Suprapubic skin (tissue), 4 donors: Measurements from ENCODE around the gene ITM2B. TPM values are rescaled to one million over a fixed set of nuclear protein-coding genes. Genes with fewer than 3 reads are reported as not detected.
A peak's percentile ranks its signal among the peaks of the same experiment; 100 is the strongest.

Experiments used
- DNase-seq, 2 donors: peaks; one replicate each; pipeline ENCODE4 v3.0.0-alpha.2; 2019; ENCODE audit warnings: low spot score in 2 of 2
- H3K27ac ChIP-seq: fragments of 200-600 bp; sonication (generic); one replicate; pipeline ENCODE4 v1.5.1; 2019
- H3K27me3 ChIP-seq: fragments of 200-600 bp; sonication (generic); one replicate; pipeline ENCODE4 v1.5.1; 2019
- H3K36me3 ChIP-seq: fragments of 200-600 bp; sonication (generic); one replicate; pipeline ENCODE4 v1.5.1; 2019
- H3K4me1 ChIP-seq: fragments of 200-600 bp; sonication (generic); one replicate; pipeline ENCODE4 v1.5.1; 2019
- H3K4me3 ChIP-seq: fragments of 200-600 bp; sonication (generic); one replicate; pipeline ENCODE4 v1.5.1; 2019; ENCODE audit warnings: mild to moderate bottlenecking
- H3K9me3 ChIP-seq: fragments of 200-600 bp; sonication (generic); one replicate; pipeline ENCODE4 v1.5.1; 2019
- EP300 ChIP-seq: sonication (generic); formaldehyde crosslinking; IDR thresholded peaks from one replicate; pipeline ENCODE4 v1.6.1; 2017; ENCODE audit warnings: antibody characterized with exemption
- POLR2A ChIP-seq, 2 donors: fragments of 450-650 bp; IDR thresholded peaks; one replicate each; pipeline ENCODE4 v1.6.1; 2017; ENCODE audit warnings: antibody characterized with exemption in 2 of 2, mild to moderate bottlenecking in 2 of 2, moderate library complexity in 2 of 2
- POLR2AphosphoS5 ChIP-seq, 3 donors: sonication (generic); formaldehyde crosslinking; IDR thresholded peaks; one replicate each; pipeline ENCODE4 v1.6.1; 2017; ENCODE audit warnings: antibody characterized with exemption in 3 of 3
- WGBS: methylation state at CpG from one replicate; pipeline ENCODE4 v1.1.5; 2018; 5-methylcytosine and 5-hydroxymethylcytosine counted together
- total RNA-seq, 4 donors: library from RNA; depleted of rRNA; stranded (reverse); fragments of >200 nt; gene quantifications; one replicate each; pipeline ENCODE4 v1.1.0, GENCODE V29; 2016
- TF ChIP-seq, protein P1 (sequence below), 2 donors: fragments of 200-600 bp in 1 of 2; fragments of 450-650 bp in 1 of 2; sonication (generic) in 1 of 2; IDR thresholded peaks; one replicate each; pipeline ENCODE4 v1.5.1; 2016 to 2019; ENCODE audit warnings: antibody characterized with exemption in 2 of 2, mild to moderate bottlenecking in 1 of 2, moderate library complexity in 1 of 2

The ITM2B gene
- total RNA-seq, 4 donors from 2014 or later, result 511 to 726 (median 679) TPM

GRCh38 chr13:48220592-48220980, 12.4 kb upstream of the ITM2B start:
- Histone ChIP-seq H3K27ac (peak overlapping the region; percentile 72), H3K4me3 (no peak overlapping the region), H3K36me3 (no peaks in the 10 kb centered on the region), H3K9me3 (no peaks in the 10 kb centered on the region), H3K27me3 (no peaks in the 10 kb centered on the region), H3K4me1 (peaks cover 18% of the 10 kb centered on the region)
- no peak for DNase-seq
- whole genome bisulfite sequencing, result 91% methylated on average over 2 of the region's 2 CpGs
- TF ChIP-seq EP300 (no peak), POLR2AphosphoS5 (IDR thresholded peaks at IDR 0.05) (no peak), POLR2A (IDR thresholded peaks at IDR 0.05) (no peak)
- TF ChIP-seq, protein P1, sequence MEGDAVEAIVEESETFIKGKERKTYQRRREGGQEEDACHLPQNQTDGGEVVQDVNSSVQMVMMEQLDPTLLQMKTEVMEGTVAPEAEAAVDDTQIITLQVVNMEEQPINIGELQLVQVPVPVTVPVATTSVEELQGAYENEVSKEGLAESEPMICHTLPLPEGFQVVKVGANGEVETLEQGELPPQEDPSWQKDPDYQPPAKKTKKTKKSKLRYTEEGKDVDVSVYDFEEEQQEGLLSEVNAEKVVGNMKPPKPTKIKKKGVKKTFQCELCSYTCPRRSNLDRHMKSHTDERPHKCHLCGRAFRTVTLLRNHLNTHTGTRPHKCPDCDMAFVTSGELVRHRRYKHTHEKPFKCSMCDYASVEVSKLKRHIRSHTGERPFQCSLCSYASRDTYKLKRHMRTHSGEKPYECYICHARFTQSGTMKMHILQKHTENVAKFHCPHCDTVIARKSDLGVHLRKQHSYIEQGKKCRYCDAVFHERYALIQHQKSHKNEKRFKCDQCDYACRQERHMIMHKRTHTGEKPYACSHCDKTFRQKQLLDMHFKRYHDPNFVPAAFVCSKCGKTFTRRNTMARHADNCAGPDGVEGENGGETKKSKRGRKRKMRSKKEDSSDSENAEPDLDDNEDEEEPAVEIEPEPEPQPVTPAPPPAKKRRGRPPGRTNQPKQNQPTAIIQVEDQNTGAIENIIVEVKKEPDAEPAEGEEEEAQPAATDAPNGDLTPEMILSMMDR (IDR thresholded peaks at IDR 0.05), result no peak

DNA sequence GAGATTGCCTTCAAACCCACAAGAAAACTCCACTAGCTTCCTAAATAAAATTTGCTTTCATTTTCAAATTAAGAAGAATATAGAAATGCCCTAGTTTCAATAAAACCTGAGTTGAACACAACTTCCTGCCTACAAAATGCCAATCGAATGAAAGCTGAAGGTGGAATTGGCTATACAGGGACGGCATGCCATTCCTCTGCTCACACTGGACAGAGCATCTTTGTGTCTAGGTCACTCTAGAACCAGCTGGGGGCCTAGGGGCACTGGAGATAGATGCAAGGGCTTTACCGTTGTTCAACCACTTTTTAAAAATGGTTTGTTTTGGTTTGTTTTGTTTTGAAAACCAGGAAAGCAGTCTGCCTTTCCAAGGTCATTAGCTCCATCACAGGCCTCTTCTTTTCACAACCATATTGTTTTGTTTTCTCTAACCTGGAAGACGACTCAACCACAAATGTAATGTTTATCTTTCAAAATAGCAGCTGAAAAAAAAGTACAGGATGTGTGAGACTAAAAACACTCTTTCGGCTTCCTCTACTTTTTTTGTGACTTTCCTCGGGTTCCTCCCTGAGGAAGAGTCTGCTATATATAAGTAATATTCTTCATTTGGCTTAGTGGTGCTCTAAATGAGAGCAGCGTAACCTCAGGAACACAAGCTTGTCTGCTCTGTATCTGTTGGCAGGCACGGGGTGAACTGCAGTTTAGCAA, 11.9 kb upstream of the ITM2B start:
- no peak for DNase-seq

GRCh38 chr13:48221686-48222187, 11.3 kb upstream of the ITM2B start:
- TF ChIP-seq EP300 (no peak), POLR2AphosphoS5 (IDR thresholded peaks at IDR 0.05) (no peak), POLR2A (IDR thresholded peaks at IDR 0.05) (no peak)
- TF ChIP-seq, protein P1 (IDR thresholded peaks at IDR 0.05), result no peak
- no peak for DNase-seq
- peaks cover 18% of the 10 kb centered on the region for H3K4me1 ChIP-seq
- 47% methylated on average over 4 of the region's 4 CpGs for WGBS
- peak overlapping the region; percentile 72 for H3K27ac ChIP-seq
- H3K9me3 ChIP-seq, result no peaks in the 10 kb centered on the region
- H3K36me3 ChIP-seq, result no peaks in the 10 kb centered on the region
- no peaks in the 10 kb centered on the region for H3K27me3 ChIP-seq
- peak overlapping the region; percentile 35 for H3K4me3 ChIP-seq

More for the DNA sequence above, 11.9 kb upstream of the ITM2B start:
- TF ChIP-seq, protein P1 (IDR thresholded peaks at IDR 0.05), result no peak
- TF ChIP-seq POLR2AphosphoS5 (IDR thresholded peaks at IDR 0.05) (no peak), EP300 (no peak), POLR2A (IDR thresholded peaks at IDR 0.05) (no peak)
- Histone ChIP-seq H3K27me3 (no peaks in the 10 kb centered on the region), H3K4me3 (peak overlapping the region; percentile 0), H3K4me1 (peaks cover 18% of the 10 kb centered on the region), H3K9me3 (no peaks in the 10 kb centered on the region), H3K27ac (peak overlapping the region; percentile 72), H3K36me3 (no peaks in the 10 kb centered on the region)
- 49% methylated on average over 8 of the region's 8 CpGs for WGBS

DNA sequence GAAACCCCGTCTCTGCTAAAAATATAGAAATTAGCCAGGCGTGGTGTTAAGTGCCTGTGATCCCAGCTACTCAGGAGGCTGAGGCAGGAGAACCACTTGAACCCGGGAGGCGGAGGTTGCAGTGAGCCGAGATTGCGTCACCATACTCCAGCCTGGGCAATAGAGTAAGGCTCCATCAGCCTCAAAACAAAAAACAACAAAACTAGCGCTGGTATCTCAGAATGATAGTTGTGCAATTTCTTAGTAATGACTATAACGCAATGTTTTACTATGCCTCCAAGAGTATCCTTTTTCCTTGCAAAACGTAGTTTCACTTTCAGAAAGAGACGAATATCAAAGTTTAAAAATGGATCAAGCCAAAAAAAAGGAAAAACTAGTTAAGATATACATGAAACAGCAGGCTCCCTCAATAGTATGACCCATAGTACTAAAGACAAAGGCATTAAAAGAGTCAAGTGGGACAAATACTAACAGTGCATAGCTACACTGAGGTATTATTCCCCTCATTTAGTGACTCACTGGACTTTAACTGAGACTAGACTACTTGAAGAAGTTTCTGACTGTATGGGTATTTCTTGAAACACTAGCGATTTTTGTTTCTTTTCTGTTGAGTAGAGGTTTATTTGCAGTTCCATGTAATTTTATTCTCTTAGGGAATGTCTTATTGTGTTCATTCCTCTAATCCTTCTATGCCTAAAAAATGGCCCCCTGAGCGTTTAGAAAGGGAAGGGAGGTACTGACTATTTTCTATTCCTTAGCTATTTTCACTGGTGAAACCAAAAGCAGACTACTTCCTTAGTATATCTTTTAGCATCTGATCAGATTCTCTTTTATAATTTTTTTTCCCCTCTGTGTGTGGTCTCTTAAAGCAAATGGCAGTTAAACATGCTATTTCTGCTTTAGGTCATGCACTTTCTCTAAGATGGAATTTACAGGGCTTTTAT, 10.4 kb upstream of the ITM2B start:
- DNase-seq, result no peak
- Histone ChIP-seq H3K27me3 (no peaks in the 10 kb centered on the region), H3K27ac (peak overlapping the region; percentile 72), H3K4me3 (peak overlapping the region; percentile 35), H3K4me1 (peaks cover 18% of the 10 kb centered on the region), H3K9me3 (no peaks in the 10 kb centered on the region), H3K36me3 (no peaks in the 10 kb centered on the region)
- 65% methylated on average over 12 of the region's 12 CpGs for WGBS
- TF ChIP-seq, protein P1 (IDR thresholded peaks at IDR 0.05), result no peak
- TF ChIP-seq POLR2AphosphoS5 (IDR thresholded peaks at IDR 0.05), result peak in 2 of 3 donors; percentile 4 to 62
- no peak for TF ChIP-seq POLR2A (IDR thresholded peaks at IDR 0.05)

- H3K4me1 ChIP-seq, result peaks cover 18% of the 10 kb centered on the region
- no peaks in the 10 kb centered on the region for H3K36me3 ChIP-seq
- no peak overlapping the region for H3K27ac ChIP-seq
- H3K4me3 ChIP-seq, result no peak overlapping the region
- no peaks in the 10 kb centered on the region for H3K9me3 ChIP-seq
- no peak for TF ChIP-seq EP300
- TF ChIP-seq, protein P1 (IDR thresholded peaks at IDR 0.05), result no peak
- TF ChIP-seq POLR2AphosphoS5 (IDR thresholded peaks at IDR 0.05), result no peak
- no peak for TF ChIP-seq POLR2A (IDR thresholded peaks at IDR 0.05)
- H3K27me3 ChIP-seq, result no peaks in the 10 kb centered on the region
- no peak for DNase-seq
- 98% methylated on average over 3 of the region's 3 CpGs for WGBS
Measured at GRCh38 chr13:48224701-48225100, 8.3 kb upstream of the ITM2B start.
